ENCODE measurements around the gene CADM1. TPM values are rescaled to one million over a fixed set of nuclear protein-coding genes. Genes with fewer than 3 reads are reported as not detected.

The CADM1 gene
- total and polyA plus RNA-seq, 9 donors = 6.6 to 61.2 (median 17.2) TPM

- TF ChIP-seq POLR2A (IDR thresholded peaks at IDR 0.05) (no peak), CTCF (IDR thresholded peaks at IDR 0.05) (no peak), EP300 (IDR thresholded peaks at IDR 0.05) (no peak)
Measured at GRCh38 chr11:115304774-115305472, 199.3 kb downstream of the CADM1 start.

GRCh38 chr11:115303929-115304531 lies 200.2 kb downstream of the CADM1 start:
- H3K36me3 ChIP-seq = no peaks in the 10 kb centered on the region
- H3K4me1 ChIP-seq (ENCODE audit: insufficient read depth) = no peaks in the 10 kb centered on the region
- WGBS, 3 donors = 32 to 55% (median 45%) methylated on average over 2 of the region's 2 CpGs
- no peak overlapping the region for H3K27ac ChIP-seq
- H3K9me3 ChIP-seq = no peaks in the 10 kb centered on the region
- DNase-seq = no peak
- intact Hi-C loops (cut with DNase I) = no loop called here
- no peak overlapping the region for H3K4me3 ChIP-seq
- TF ChIP-seq EP300 (IDR thresholded peaks at IDR 0.05) (no peak), CTCF (IDR thresholded peaks at IDR 0.05) (no peak), POLR2A (IDR thresholded peaks at IDR 0.05) (no peak)
- H3K27me3 ChIP-seq = no peaks in the 10 kb centered on the region

More at GRCh38 chr11:115304774-115305472, 199.3 kb downstream of the CADM1 start:
- Histone ChIP-seq H3K4me3 (no peak overlapping the region), H3K9me3 (no peaks in the 10 kb centered on the region), H3K4me1 (ENCODE audit: insufficient read depth) (no peaks in the 10 kb centered on the region), H3K27ac (no peak overlapping the region), H3K27me3 (no peaks in the 10 kb centered on the region), H3K36me3 (no peaks in the 10 kb centered on the region)
- intact Hi-C loops (cut with DNase I) = no loop called here
- DNase-seq = no peak
- 95% methylated on average over 6 of the region's 6 CpGs for WGBS, 3 donors

GRCh38 chr11:115302946-115303703 lies 201.1 kb downstream of the CADM1 start:
- Histone ChIP-seq H3K4me1 (ENCODE audit: insufficient read depth) (no peaks in the 10 kb centered on the region), H3K9me3 (no peaks in the 10 kb centered on the region), H3K4me3 (no peak overlapping the region), H3K27me3 (no peaks in the 10 kb centered on the region), H3K36me3 (no peaks in the 10 kb centered on the region), H3K27ac (no peak overlapping the region)
- intact Hi-C loops (cut with DNase I) = no loop called here
- 69 to 71% (median 70%) methylated on average over 5 of the region's 5 CpGs for WGBS, 3 donors
- no peak for DNase-seq
- no peak for TF ChIP-seq CTCF (IDR thresholded peaks at IDR 0.05)
- TF ChIP-seq POLR2A (IDR thresholded peaks at IDR 0.05) = no peak
- TF ChIP-seq EP300 (IDR thresholded peaks at IDR 0.05) = no peak

GRCh38 chr11:115300660-115301428 lies 203.4 kb downstream of the CADM1 start:
- Histone ChIP-seq H3K4me3 (no peak overlapping the region), H3K27ac (no peak overlapping the region), H3K9me3 (no peaks in the 10 kb centered on the region), H3K36me3 (no peaks in the 10 kb centered on the region), H3K4me1 (ENCODE audit: insufficient read depth) (no peaks in the 10 kb centered on the region), H3K27me3 (no peaks in the 10 kb centered on the region)
- DNase-seq = no peak
- intact Hi-C loops (cut with DNase I) = no loop called here
- TF ChIP-seq CTCF (IDR thresholded peaks at IDR 0.05) (no peak), POLR2A (IDR thresholded peaks at IDR 0.05) (no peak), EP300 (IDR thresholded peaks at IDR 0.05) (no peak)
- 90 to 92% (median 91%) methylated on average over 5 of the region's 5 CpGs for WGBS, 3 donors
